ENCODE results near the gene TPK1. TPM values are rescaled to one million over a fixed set of nuclear protein-coding genes. Genes with fewer than 3 reads are reported as not detected.

TPK1 gene
- total and polyA plus RNA-seq, 2 of the 4 experiments (the other 2 are of a cell fraction): 0.38 to 1.8 TPM

- peak; percentile 13 for DNase-seq
- POLR2A ChIA-PET (ENCODE audit: unreplicated experiment): no interaction called here
Measured at GRCh38 chr7:144835155-144835611, 670 bp downstream of the TPK1 start.

More at GRCh38 chr7:144835155-144835611, 670 bp downstream of the TPK1 start:
- Histone ChIP-seq H3K23ac (ENCODE audit: low read depth, low read length) (peak overlapping the region; percentile 60; the same call in 1 of the 2 replicates), H3K79me1 (ENCODE audit: low read depth in 1 of 2, low read length in 2 of 2) (no peaks in the 10 kb centered on the region), H3K4me2 (ENCODE audit: low read depth, low read length) (peak overlapping the region; percentile 91), H3K9ac (ENCODE audit: low read depth, low read length) (peak overlapping the region; percentile 13; the same call in 1 of the 2 replicates), H3K9me3 (ENCODE audit: control insufficient read depth, insufficient read depth, low read length) (no peaks in the 10 kb centered on the region), H3K18ac (ENCODE audit: low read depth, low read length) (no peak overlapping the region), H2AFZ (replicated peaks; ENCODE audit: low read length, poor library complexity) (peak overlapping the region; percentile 94), H3K27ac (ENCODE audit: insufficient read depth, low read length) (no peak overlapping the region), H3K56ac (ENCODE audit: extremely low read depth, insufficient read depth, low read length) (no peak overlapping the region), H4K91ac (ENCODE audit: insufficient read depth, low read depth, low read length) (no peak overlapping the region), H2BK120ac (ENCODE audit: low read depth, low read length) (no peak overlapping the region), H3K9me1 (ENCODE audit: insufficient read depth, low read length) (no peaks in the 10 kb centered on the region), H2AK9ac (replicated peaks; ENCODE audit: low read depth, low read length, poor library complexity) (peak overlapping the region; percentile 71), H3K14ac (replicated peaks; ENCODE audit: low read depth, low read length) (no peak overlapping the region; the same call in 1 of the 2 replicates), H3K4ac (ENCODE audit: low read depth, low read length) (no peak overlapping the region), H2BK20ac (ENCODE audit: low read depth, low read length) (no peak overlapping the region), H4K8ac (ENCODE audit: low read depth in 2 of 2, low read length in 2 of 2) (peak overlapping the region in 1 of 2 experiments; percentile 49; a peak in 1 of 4 replicates), H2AK5ac (ENCODE audit: low read depth, low read length) (no peak overlapping the region), H4K20me1 (ENCODE audit: insufficient read depth, low read length) (no peaks in the 10 kb centered on the region), H3K27me3 (ENCODE audit: control insufficient read depth, insufficient read depth, low read length) (no peaks in the 10 kb centered on the region), H3K36me3 (ENCODE audit: control insufficient read depth, insufficient read depth, low read length) (no peaks in the 10 kb centered on the region), H4K5ac (ENCODE audit: low read depth, low read length) (no peak overlapping the region), H2BK5ac (ENCODE audit: low read depth, low read length, poor library complexity, severe bottlenecking) (no peak overlapping the region), H3K4me3 (ENCODE audit: insufficient read depth, low read depth, low read length) (peak overlapping the region; percentile 43), H2BK15ac (ENCODE audit: low read depth, low read length) (no peak overlapping the region), H3K4me1 (ENCODE audit: control insufficient read depth, insufficient read depth, low read length) (no peaks in the 10 kb centered on the region)
- dilution Hi-C loops (cut with HindIII; ENCODE audit: low sequenced_read_pairs, unreplicated experiment): no loop called here
- WGBS, 2 experiments (ENCODE audit: extremely low coverage in 2 of 2, insufficient read length in 1 of 2): 5% methylated on average over 15 of the region's 25 CpGs; no CpG with 5 or more reads in 1 of the 2 experiments
- CTCF ChIA-PET: no interaction called here
- no peak for TF ChIP-seq SMC3 (IDR thresholded peaks at IDR 0.05; ENCODE audit: low read depth, low read length)
- no peak for TF ChIP-seq RCOR1 (IDR thresholded peaks at IDR 0.05; ENCODE audit: insufficient replicate concordance, low read length)
- no peak for TF ChIP-seq USF2 (IDR thresholded peaks at IDR 0.05; ENCODE audit: low read depth, low read length)
- TF ChIP-seq RFX5 (IDR thresholded peaks at IDR 0.05; ENCODE audit: low read depth, low read length): no peak
- TF ChIP-seq FOS (IDR thresholded peaks at IDR 0.05; ENCODE audit: low read depth, low read length): no peak
- no peak for TF ChIP-seq BHLHE40 (IDR thresholded peaks at IDR 0.05; ENCODE audit: low read depth, low read length)
- TF ChIP-seq POLR2A (IDR thresholded peaks at IDR 0.05; ENCODE audit: low read depth, low read length): no peak
- TF ChIP-seq MAZ (IDR thresholded peaks at IDR 0.05; ENCODE audit: borderline replicate concordance, low read depth, low read length): no peak
- TF ChIP-seq, protein P1, sequence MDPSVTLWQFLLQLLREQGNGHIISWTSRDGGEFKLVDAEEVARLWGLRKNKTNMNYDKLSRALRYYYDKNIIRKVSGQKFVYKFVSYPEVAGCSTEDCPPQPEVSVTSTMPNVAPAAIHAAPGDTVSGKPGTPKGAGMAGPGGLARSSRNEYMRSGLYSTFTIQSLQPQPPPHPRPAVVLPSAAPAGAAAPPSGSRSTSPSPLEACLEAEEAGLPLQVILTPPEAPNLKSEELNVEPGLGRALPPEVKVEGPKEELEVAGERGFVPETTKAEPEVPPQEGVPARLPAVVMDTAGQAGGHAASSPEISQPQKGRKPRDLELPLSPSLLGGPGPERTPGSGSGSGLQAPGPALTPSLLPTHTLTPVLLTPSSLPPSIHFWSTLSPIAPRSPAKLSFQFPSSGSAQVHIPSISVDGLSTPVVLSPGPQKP (IDR thresholded peaks at IDR 0.05; ENCODE audit: borderline replicate concordance, low read depth, low read length): no peak
- no peak for TF ChIP-seq CHD1 (IDR thresholded peaks at IDR 0.05; ENCODE audit: low read depth, low read length)
- TF ChIP-seq CEBPB (IDR thresholded peaks at IDR 0.05; ENCODE audit: low read depth, low read length): no peak
- TF ChIP-seq RAD21 (IDR thresholded peaks at IDR 0.05; ENCODE audit: low read length): no peak
- TF ChIP-seq CTCF (conservative IDR thresholded peaks at IDR 0.05; ENCODE audit: low read depth, low read length): no peak
- TF ChIP-seq MAFK (IDR thresholded peaks at IDR 0.05; ENCODE audit: low read depth, low read length): no peak
- intact Hi-C loops (cut with micrococcal nuclease): no loop called here
- BruUV-seq (replicated peaks): no TSS peak
- in situ Hi-C loops (cut with MboI; ENCODE audit: low sequenced_read_pairs): no loop called here
- ATAC-seq (ENCODE audit: low read depth): peak; percentile 53
